Upper lobe of left lung (tissue), 4 donors: ENCODE measurements around the gene JUP.

Experiments
- EP300 ChIP-seq, 4 donors: sonication (generic); formaldehyde crosslinking; IDR thresholded peaks; one replicate each; pipeline ENCODE4 v1.5.1; 2017; ENCODE audit warnings: antibody characterized with exemption in 4 of 4, control low read depth in 2 of 4
- POLR2A ChIP-seq, 4 donors: fragments of 450-650 bp; IDR thresholded peaks; one replicate each; pipeline ENCODE4 v1.5.1; 2016 to 2017; ENCODE audit warnings: antibody characterized with exemption in 4 of 4, mild to moderate bottlenecking in 2 of 4
- TF ChIP-seq, protein P1 (sequence below), 6 experiments: fragments of 450-650 bp in 4 of 6; fragments of 200-600 bp in 2 of 6; sonication (generic) in 2 of 6; IDR thresholded peaks; one replicate each; pipeline ENCODE4 v1.5.1; 2016 to 2019; ENCODE audit warnings: antibody characterized with exemption in 6 of 6

DNA sequence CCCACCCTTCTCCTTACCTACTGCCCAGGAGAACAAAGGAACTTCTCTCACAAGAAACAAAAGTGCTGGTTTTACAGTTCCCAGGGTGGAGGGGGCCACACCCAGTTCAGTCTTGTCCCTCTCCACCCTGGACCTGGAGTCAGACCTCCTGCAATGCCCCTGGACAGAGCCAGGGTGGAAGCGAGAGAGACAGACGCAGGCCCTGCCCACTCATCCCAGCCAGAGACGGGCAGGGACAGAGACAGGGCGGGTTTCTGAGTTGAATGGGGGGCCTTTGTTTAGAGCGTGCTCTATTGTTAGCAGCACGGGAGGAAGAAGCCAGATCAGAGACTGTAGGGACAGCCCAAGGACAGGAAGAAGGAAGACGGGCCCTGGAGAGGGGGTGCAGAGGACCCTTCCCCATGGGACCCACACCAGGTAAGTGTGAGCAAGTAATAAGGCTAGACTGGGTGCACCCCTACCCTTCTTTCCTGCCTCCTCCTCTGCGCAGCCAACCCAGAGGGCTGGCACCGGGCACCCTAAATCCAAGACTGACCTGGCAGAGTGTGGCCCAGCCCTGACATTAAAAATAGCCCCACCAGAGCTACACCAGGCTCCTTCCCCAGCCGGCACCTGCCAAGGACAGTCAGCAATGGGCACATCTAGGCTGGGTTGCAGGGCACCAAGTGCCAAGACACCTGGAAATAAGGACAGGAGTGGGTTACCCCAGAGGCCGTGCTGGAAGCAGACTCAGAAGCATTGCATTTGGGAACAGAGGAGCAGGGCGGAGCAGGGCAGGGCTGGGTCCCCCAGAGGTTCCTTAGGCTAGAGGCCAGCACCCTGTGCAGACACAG, 10.9 kb downstream of the JUP start:
- TF ChIP-seq, protein P1, sequence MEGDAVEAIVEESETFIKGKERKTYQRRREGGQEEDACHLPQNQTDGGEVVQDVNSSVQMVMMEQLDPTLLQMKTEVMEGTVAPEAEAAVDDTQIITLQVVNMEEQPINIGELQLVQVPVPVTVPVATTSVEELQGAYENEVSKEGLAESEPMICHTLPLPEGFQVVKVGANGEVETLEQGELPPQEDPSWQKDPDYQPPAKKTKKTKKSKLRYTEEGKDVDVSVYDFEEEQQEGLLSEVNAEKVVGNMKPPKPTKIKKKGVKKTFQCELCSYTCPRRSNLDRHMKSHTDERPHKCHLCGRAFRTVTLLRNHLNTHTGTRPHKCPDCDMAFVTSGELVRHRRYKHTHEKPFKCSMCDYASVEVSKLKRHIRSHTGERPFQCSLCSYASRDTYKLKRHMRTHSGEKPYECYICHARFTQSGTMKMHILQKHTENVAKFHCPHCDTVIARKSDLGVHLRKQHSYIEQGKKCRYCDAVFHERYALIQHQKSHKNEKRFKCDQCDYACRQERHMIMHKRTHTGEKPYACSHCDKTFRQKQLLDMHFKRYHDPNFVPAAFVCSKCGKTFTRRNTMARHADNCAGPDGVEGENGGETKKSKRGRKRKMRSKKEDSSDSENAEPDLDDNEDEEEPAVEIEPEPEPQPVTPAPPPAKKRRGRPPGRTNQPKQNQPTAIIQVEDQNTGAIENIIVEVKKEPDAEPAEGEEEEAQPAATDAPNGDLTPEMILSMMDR (IDR thresholded peaks at IDR 0.05), result no peak
- TF ChIP-seq POLR2A (IDR thresholded peaks at IDR 0.05), result no peak
- no peak for TF ChIP-seq EP300 (IDR thresholded peaks at IDR 0.05)
